Stimulated activated CD4-positive, alpha-beta T cell treated with anti-CD3 and anti-CD28 coated beads, Interleukin-15, amount 100 ng/mL, for 48 hours (primary cell): ENCODE measurements around the gene SLC16A2.

Experiments
- DNase-seq, 2 donors: peaks; one replicate each; pipeline ENCODE4 v3.0.0-alpha.2; 2020; ENCODE audit warnings: low read depth in 2 of 2

Gene SLC16A2

DNA sequence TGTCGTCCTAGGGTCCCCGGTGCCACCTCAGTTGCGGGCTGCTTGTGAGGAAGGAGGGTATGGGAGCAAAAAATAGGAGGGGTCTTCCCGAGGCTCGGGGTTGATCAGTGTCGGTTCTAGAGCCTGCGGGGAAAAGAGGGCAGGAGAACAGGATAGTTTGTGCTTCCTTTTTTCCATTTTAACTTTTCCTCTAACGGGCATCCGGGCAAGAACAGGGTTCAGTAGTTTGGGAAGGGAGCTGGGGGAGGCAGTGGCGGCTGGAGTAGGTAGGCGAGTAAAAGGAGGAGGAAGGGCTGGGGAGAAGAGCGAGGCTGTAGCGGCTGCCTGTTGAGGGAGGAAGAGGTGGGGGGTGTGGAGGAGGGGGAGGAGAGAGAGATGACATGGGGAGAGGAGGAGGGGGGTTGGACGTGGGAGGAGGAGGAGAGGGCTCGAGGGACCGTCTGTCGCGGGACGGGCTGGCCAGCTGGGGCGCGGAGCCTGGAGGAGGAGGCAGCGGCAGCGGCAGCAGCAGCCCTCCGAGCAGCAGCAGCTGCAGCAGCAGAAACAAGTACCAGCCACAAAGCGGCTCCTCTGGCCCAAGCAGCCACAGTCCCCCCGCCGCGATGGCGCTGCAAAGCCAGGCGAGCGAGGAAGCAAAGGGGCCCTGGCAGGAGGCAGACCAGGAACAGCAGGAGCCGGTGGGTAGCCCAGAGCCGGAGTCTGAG lies at the start of gene SLC16A2:
TSS of gene SLC16A2 (plus strand) at position 458 of the 704 bp plus-strand sequence. CDS start at position 603, 145 bp downstream.
- DNase-seq = no peak

DNA sequence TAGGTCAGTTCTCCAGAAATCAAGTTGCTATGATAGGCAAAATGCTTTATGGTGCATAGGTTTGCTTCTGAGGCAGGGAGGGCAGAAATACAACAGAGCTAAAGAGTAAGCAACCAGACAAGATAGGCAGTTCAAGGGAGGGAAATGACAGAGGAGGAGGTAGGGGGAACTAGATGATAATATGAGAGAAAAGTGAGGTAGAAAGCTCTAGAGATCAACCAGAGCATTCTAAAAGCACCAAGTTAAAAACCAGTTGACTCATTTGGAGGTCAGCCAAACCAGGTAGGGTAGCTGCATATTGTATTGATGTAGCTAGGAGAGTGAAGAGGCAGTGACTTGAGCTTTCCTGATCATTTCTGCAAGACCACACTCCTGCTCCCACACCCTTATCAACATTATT lies 49.0 kb upstream of the SLC16A2 start:
- DNase-seq = no peak

DNA sequence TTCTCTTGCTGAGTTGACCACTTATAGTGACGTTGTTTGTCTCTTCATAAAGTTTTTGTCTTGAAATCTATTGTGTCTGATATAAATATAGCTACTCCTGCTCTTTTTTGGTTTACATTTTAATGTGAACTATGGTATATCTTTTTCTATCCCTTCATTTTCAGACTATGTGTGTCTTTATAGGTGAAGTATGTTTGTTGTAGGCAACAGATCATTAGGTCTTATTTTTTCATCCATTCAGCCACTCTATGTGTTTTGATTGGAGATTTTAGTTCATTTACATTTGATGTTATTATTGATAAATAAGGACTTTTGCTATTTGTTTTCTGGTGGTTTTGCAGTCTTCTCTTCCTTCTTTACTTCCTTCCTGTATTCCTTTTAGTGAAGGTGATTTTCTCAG lies 44.0 kb upstream of the SLC16A2 start:
- DNase-seq = no peak

DNA sequence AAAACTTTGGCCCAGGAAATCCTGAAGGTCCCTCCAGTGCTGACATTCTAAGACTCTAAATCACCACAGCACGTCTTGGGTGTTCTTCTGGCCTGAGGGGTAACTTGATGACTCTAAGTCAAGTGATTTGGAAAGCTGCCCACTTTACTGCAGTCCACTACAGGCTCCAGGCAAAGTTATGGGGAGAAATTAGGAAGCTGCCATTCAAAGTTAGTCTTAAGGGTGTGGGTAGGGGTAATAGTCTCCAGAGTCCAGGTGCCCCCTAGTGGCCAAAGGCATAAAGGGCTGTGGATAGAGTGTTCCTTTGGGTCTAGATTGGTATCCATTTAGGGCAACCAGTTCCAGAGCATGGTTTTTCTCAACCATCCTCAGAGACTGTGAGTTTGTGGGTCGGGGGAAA lies 38.7 kb upstream of the SLC16A2 start:
- peak; percentile 28 to 51 for DNase-seq

DNA sequence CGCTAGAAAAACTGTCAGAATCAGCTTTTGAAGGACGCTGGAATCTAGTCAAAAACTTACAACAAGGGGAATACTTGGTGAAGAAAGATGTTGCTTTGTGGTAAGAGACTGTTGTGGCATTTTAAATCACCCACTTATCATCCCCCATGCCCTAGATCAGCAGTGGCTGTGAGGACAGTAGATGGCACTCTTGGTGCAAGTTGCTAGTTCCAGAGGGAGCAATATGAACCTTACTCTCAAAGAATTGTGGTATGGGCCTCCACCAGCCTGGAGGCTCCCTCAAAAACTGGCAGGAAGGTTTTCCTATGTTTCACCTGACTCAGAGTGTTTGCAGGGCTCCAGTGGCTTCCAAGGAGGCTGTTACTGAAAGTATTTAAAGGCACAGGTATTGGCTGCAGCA lies 37.7 kb upstream of the SLC16A2 start:
- DNase-seq = peak in 1 of 2 donors; percentile 3

DNA sequence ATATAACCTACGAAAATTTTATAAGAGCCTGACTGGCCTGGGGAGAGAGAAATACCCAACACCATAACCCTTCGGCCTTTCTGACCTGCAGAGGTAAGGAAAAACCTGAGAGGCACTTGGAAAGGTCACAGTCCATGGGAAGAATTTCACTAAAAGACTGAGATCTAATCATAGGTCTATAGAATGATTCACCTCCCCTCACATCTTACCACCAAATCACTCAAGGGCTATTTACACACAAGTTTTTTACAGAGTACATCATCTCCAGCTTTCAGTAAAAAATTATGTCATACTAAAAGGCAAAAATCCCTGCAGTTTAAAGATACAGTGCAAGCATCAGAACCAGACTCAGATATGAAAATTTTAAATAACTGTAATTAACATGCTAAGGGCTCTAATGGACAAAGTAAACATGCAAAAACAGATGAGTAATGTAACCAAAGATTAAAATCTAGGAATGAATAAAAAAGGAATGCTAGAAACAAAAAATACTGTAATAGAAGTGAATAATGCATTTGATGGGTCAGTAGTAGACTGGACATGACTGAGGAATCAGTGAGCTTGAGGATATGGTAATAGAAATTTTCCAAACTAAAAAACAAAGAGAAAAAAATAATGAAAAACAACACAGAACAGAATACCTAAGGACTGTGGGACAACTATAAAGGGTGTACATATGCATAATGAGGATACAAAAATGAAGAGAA lies 32.1 kb upstream of the SLC16A2 start:
- DNase-seq = no peak

DNA sequence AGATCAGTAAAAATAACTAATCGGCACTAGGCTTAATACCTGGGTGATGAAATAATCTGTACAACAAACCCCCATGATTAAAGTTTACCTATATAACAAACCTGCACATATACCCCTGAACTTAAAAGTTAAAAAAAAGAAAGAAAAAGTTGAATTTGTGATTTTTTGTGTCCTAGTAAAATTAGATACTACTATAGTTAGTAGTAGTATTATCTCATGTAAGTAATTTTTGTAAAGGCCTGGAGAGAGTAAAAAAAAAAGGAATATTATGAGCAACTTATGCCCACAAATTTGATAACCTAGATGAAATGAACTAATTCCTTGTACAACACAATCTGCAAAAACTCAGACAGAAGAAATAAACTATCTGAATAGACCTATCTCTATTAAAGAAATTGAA lies 25.7 kb upstream of the SLC16A2 start:
- no peak for DNase-seq

DNA sequence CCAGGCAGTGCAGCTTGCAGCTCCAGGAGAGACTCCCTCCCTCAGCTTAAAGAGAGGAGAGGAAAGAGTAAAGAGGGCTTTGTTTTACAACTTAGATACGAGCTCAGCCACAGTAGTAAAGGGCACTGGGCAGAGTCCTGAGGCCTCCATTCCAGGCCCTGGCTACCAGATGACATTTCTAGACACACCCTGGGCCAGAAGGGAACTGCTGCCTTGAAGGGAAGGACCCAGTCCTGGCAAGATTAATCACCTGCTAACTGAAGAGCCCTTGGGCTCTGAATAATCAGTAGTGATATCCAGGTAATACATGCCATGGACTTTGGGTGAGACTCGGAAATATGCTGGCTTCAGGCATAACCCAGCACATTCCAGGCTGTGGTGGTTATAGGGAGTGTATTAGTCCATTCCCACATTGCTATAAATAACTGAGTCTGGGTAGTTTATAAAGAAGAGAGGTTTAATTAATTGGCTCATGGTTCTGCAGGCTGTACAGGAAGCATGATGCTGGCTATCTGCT lies 15.3 kb upstream of the SLC16A2 start:
- DNase-seq = no peak

DNA sequence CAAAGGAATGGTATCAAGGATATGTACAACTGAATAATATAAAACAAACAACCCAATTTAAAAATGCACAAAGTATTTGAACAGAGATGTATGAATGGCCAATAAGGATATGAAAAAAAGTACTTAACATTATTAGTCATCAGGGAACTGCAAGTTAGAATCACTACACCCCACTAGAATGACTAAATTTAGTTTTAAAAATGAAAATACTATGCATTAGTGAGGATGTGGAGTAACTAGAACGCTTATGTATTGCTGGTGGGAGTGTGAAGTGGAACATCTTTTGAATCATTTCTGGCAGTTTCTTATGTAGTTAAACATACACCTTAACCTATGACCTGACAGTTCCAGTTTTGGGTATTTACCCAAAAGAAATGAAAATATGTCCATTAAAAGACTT lies 13.0 kb upstream of the SLC16A2 start:
- no peak for DNase-seq

DNA sequence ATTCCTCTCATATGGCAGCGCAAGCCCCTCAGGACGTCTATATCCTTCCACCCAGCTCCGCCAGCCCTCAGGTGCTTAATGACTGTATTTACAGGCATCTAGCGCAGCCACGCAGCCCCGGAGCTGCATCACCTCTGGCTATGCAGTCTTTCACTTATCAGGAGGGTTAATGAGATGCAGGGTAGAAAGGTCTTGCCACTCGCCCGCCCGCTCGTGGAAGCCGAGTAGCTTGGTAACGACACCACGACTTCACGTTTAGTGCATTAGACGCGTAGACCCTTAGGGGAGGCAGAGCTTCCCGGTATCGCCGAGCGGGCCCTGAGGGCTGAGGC lies 1.5 kb upstream of the SLC16A2 start:
- no peak for DNase-seq

DNA sequence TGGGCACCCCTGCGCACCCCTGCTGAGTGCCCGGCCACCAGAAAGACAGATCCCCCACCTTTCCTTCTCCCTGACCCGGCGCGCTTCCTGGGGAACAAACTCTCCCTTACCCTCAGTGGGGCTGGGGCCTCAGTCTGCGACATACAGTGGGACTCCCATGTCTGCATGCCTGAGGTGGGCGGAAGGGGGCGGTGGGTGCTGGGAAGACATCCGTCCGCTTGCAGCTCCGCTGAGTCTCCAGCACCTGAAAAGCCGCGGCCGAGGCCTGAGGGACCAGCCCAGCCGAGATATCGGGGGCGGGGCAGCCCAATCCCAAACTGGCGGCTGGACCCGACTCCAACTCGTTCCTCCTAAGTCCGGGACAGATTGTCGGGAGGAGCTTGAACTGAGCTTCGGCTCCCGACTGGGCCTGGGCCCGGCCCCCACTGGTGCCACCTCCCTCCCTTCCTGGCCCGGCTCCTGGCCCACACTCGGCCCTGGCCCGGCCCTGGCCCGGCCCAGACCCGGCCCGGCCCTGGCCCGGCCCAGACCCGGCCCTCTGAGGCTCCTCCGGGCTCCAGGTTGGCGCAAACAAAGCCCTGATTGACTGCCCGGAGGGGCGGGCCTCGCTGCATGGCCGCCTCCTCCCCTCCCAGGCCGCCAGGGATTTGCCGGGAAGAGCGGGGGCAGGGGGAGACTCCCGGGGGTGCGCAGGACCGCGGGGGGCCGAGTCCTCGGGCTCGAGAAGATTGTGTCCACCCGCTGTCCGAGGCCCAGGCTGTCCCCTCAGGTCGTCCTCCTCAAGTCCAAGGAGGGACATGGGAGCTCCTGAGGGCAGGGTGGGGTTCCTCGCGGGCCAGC lies 877 bp upstream of the SLC16A2 start:
- DNase-seq = no peak

DNA sequence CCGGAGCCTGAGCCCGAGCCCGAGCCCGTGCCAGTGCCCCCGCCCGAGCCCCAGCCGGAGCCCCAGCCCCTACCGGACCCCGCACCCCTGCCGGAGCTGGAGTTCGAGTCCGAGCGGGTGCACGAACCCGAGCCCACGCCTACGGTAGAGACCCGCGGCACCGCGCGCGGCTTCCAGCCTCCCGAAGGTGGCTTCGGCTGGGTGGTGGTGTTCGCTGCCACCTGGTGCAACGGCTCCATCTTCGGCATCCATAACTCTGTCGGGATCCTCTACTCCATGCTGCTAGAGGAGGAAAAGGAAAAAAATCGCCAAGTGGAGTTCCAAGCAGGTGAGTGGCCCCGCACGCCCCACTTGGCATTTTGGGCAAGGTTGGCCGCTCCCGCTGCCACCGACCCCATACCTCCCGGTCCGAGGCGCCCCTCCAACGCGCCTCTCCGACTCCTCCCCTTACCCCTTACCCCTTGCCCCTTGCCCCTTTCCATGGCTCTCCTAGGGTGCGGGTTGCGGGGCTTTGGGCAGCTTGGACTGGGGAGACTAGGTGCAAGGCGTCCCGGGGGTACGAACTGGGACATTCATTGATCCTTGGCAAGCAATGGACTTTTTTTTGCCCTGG lies 553 bp downstream of the SLC16A2 start:
- no peak for DNase-seq

DNA sequence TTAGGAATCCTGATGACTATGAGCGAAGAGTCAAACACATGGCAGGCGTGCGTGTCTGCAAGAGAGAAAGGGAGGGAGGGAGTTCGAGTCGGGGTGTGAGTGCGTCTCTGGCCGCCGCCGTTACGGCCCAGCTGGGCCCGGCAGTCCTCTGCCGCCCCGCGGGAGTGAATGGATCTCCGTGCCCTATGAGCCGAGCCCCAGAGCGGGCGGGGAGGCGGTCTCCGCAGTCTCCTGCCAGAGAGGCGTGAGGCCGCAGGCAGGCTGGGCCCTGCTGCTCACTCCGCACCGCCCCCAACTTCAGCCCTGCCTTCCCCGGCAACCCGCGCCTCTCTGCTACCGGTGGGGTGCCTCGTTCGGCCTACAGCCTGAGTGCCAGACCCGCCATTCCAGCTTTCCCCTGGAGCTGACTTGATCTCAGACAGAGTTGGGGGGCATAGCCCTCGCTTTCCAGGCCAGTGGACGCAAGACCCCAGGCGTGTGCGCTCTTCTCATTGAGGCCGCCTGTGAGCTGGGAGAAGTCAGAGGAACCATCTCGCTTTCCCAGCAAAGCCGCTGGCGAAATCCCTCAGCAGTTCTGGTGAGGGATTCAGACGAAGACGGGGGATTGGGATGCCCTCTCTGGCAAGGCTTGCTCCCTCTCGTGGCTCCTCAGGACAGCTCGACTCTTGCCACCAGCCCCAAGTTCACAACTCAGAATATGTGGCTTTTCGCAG lies 1.4 kb downstream of the SLC16A2 start:
- DNase-seq = no peak

DNA sequence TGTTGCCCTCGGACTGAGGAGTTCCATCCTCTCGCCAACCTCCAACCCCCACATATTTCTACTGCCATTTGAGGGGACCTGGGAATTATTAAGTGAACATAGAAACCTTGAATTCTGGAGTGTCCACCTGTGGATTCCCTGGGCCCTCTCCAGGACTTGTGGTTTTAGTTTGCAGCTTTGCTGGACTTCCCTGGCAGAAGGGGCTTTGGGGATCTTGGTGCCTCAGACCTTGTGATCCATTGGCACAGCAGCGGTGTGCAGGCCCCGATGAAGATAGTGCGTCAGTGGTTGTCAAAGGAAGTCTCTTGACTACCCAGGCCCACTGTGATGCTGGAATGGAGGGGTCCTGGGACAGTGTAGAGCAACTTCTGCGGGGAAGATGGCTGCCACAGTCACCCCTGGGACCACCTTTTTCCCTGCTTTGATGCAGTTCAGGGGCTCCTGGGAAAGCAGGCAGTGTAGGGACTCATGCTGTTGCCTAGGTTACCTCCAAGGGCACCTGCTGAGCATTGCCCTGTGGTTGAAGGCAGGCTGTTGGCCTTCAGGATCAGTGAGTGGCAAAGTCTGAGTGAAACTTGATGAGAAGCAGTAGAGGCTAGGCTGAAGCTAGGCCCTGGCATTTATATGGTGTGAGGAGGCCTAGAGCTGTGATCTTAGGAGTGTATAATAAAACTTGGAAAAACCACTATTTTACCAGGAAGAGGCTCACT lies 2.2 kb downstream of the SLC16A2 start:
- no peak for DNase-seq

DNA sequence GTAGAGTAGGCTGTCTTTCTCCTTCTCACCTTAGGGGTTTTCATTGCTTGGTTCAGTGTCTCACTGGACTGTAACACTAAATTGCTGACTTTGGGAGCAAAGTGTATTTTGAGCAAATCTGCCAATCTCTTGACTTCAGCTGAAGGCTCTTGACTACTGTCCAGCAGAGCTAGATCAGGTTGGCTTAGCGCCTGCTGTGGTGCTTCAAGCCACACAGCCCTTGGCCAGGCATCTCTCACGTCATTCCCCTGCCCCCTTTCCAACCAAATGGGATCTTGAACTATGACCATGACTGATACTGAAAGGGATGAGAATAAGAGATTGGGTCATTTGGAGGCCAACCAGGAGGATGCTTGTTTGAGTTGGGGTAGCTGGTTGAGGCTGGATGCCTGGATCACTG lies 4.8 kb downstream of the SLC16A2 start:
- no peak for DNase-seq

DNA sequence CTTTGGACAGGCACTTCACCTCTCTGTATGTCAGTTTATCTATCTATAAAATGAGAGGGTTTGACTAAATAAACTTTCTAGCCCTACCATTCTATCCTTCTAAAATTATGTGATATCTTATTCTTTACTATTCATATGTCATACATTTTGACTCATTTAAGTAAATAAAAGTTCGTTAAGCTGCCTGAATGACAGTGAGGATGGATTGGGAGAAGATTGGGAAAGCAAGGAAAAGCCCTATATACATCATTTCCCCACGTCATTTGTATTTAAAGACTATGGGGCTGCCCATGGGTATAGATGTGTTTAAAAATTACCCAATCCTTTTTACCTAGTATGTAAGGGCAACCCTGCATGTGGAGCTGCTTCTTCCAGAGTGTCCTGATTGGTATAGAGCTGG lies 5.3 kb downstream of the SLC16A2 start:
- DNase-seq = no peak

DNA sequence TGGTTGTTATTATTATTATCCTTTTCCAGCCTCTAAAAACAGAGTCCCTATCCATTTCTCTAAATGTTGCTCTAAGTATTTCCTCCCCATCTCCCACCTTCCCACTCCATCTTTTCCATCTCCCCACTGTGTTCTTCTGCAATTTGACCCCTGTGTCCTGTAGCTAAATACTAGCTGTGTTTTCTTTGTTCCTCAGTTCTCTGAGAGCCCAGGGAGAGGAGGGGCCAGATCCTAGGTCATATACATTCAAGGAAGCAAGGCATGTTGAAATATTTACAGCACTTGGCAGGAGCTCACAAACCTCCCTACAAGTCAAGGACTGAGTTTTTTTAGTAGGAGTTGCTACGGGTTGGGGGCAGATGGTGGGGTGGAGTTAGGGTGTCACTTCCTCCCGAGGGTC lies 10.5 kb downstream of the SLC16A2 start:
- no peak for DNase-seq

DNA sequence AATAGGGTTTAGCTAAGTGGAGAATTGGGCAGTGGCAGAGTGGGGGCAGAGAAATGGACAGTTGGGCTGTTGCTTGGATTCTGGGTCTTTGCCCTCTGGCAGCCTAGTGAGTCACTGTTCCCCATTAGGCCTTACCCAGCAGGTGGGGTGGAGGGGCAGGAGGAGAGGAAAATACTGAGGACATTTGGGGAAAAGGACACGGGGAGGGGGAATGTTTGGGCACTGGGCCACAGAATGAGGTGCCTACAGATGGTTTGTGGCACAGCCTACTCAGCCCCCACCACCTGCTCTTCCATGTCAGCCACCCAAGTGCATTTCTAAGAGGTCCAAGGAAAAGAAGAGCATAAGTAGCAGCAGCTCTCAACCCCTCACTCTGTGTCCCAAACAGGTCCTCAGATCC lies 13.0 kb downstream of the SLC16A2 start:
- no peak for DNase-seq

DNA sequence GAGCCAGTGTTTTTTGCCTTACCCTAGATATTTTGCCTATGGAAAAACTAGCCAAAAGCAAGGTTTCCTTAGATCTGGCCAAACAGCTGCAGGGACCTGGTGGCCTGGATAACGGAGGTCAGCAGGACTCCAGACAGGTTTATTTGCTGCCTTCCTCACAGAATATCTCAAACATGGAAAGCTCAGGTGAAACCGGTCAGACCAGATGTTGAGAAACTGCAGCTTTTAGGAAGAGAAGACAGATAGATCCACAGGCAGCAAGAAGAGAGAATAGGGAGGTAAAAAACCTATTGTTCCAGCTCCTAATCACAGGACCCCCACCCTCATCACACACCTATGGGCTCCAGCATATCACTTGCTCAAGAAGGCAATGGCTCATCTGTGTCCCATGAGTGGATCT lies 16.2 kb downstream of the SLC16A2 start:
- no peak for DNase-seq

DNA sequence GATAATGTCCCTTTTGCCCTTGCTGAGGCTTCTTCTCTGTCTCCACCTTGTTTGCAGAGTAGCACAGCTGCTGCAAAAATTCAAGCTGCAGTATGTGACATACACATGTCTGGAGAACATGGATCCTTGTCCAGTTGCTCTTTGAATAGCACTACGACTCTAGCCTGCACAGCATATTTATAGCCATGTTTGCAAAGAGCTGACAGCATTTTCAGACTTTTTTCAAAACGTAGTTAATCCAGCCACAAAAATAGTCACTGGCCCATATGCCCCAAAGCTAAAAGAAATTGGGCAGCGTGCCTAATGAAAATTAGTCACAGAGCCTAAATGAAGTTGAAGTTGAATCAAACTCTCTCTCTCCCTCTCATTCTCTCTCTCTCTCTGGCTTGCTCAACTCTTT lies 17.5 kb downstream of the SLC16A2 start:
- no peak for DNase-seq

DNA sequence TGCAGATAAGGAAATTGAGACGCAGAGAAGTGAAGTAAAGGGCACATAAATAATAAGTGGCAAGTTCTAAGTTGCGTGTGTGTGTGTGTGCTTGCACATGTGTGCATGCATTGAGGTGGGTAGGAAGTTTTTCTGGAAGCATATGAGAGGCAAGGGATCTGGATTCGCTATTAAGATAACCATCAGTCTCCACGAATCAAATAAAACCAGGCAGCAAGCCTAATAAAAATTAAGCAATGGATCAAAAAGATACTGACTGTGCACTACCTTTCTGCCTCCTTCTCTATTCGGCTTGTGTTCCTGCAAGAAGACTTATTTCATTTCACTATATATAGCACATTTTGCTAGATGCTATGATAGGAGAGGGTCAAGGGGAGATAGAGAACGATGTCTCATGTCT lies 23.8 kb downstream of the SLC16A2 start:
- DNase-seq = no peak
